GM23338 (cell line): ENCODE data around the gene SDHD. TPM values are rescaled to one million over a fixed set of nuclear protein-coding genes. Genes with fewer than 3 reads are reported as not detected.
A peak's percentile ranks its signal among the peaks of the same experiment; 100 is the strongest.

Source experiments
- ATAC-seq: fragments of 200-7000 bp; cut with Tn5 transposase; 3 replicates; pipeline ENCODE4 v1.9.1; 2020
- DNase-seq: peaks from one replicate; pipeline ENCODE4 v3.0.0-alpha.2; 2015; ENCODE audit warnings: low spot score
- H2AFZ ChIP-seq: fragments of 200-600 bp; sonication (generic); 2 replicates; pipeline ENCODE4 v1.8.0; 2016; ENCODE audit warnings: antibody characterized with exemption, mild to moderate bottlenecking, moderate library complexity
- H3F3A ChIP-seq: fragments of 200-600 bp; sonication (generic); replicated peaks from 2 replicates; pipeline ENCODE4 v1.8.0; 2017; ENCODE audit warnings: antibody characterized with exemption, mixed run types, low read depth
- H3K27ac ChIP-seq: fragments of 200-600 bp; sonication (generic); 2 replicates; pipeline ENCODE4 v1.6.1; 2016; ENCODE audit warnings: low read depth
- H3K27me3 ChIP-seq: fragments of 200-600 bp; sonication (generic); 2 replicates; pipeline ENCODE4 v1.8.0; 2016; ENCODE audit warnings: mild to moderate bottlenecking, mixed run types, moderate library complexity; ENCODE audit not compliant: insufficient read depth
- H3K36me3 ChIP-seq: fragments of 200-600 bp; sonication (generic); 2 replicates; pipeline ENCODE4 v1.8.0; 2016; ENCODE audit warnings: mild to moderate bottlenecking; ENCODE audit not compliant: insufficient read depth
- H3K4me1 ChIP-seq: fragments of 200-600 bp; sonication (generic); 2 replicates; pipeline ENCODE4 v1.8.0; 2016; ENCODE audit warnings: mild to moderate bottlenecking, moderate library complexity; ENCODE audit not compliant: insufficient read depth
- H3K4me2 ChIP-seq: fragments of 200-600 bp; sonication (generic); 2 replicates; pipeline ENCODE4 v1.7.1; 2017; ENCODE audit warnings: mixed run types
- H3K4me3 ChIP-seq: fragments of 200-600 bp; sonication (generic); 2 replicates; pipeline ENCODE4 v1.6.1; 2016; ENCODE audit warnings: mixed run types
- H3K79me2 ChIP-seq: fragments of 200-600 bp; sonication (generic); replicated peaks from 2 replicates; pipeline ENCODE4 v1.8.0; 2017; ENCODE audit warnings: mild to moderate bottlenecking; ENCODE audit not compliant: insufficient read depth
- H3K9me2 ChIP-seq: fragments of 200-600 bp; sonication (generic); 2 replicates; pipeline ENCODE4 v1.8.0; 2017; ENCODE audit not compliant: insufficient read depth
- H4K20me1 ChIP-seq: fragments of 200-600 bp; sonication (generic); replicated peaks from 2 replicates; pipeline ENCODE4 v1.8.0; 2017; ENCODE audit warnings: mild to moderate bottlenecking; ENCODE audit not compliant: insufficient read depth
- H3K27ac Mint-ChIP-seq: 2 replicates; pipeline ENCODE4 v1.8.0; 2020; ENCODE audit warnings: inconsistent platforms, mild to moderate bottlenecking, moderate library complexity, mixed read lengths
- H3K27me3 Mint-ChIP-seq: 3 replicates; pipeline ENCODE4 v1.8.0; 2022; ENCODE audit warnings: low read depth, mild to moderate bottlenecking, moderate library complexity, mixed read lengths, inconsistent platforms; ENCODE audit not compliant: insufficient read depth, poor library complexity
- H3K36me3 Mint-ChIP-seq: 3 replicates; pipeline ENCODE4 v1.8.0; 2021; ENCODE audit warnings: low read depth, mild to moderate bottlenecking, inconsistent platforms, moderate library complexity, mixed read lengths
- H3K4me1 Mint-ChIP-seq: 3 replicates; pipeline ENCODE4 v1.8.0; 2020; ENCODE audit warnings: mild to moderate bottlenecking, inconsistent platforms, mixed read lengths
- H3K4me3 Mint-ChIP-seq: 3 replicates; pipeline ENCODE4 v1.8.0; 2021; ENCODE audit warnings: moderate library complexity, mild to moderate bottlenecking, inconsistent platforms, mixed read lengths
- H3K9me3 Mint-ChIP-seq: 3 replicates; pipeline ENCODE4 v1.8.0; 2020; ENCODE audit warnings: moderate library complexity, mild to moderate bottlenecking, inconsistent platforms, mixed read lengths
- CREB1 ChIP-seq: fragments of 250-450 bp; sonication (Bioruptor Pico); IDR thresholded peaks from 2 replicates; pipeline ENCODE4 v1.5.0; 2020; ENCODE audit warnings: low read depth, mild to moderate bottlenecking, moderate library complexity
- ETS1 ChIP-seq: IDR thresholded peaks from 2 replicates; pipeline ENCODE4 v1.6.1; 2016; ENCODE audit warnings: antibody characterized with exemption
- EZH2 ChIP-seq: fragments of 200-600 bp; sonication (generic); IDR thresholded peaks from one replicate; pipeline ENCODE4 v1.8.0; 2017; ENCODE audit warnings: antibody characterized with exemption, mild to moderate bottlenecking, low read depth; ENCODE audit not compliant: unreplicated experiment
- EZH2phosphoT487 ChIP-seq: fragments of 200-600 bp; sonication (generic); IDR thresholded peaks from one replicate; pipeline ENCODE4 v1.8.1; 2018; ENCODE audit warnings: antibody characterized with exemption; ENCODE audit not compliant: unreplicated experiment
- JUNB ChIP-seq: IDR thresholded peaks from one replicate; pipeline ENCODE4 v1.6.1; 2016; ENCODE audit warnings: antibody characterized with exemption; ENCODE audit not compliant: unreplicated experiment
- NANOG ChIP-seq: IDR thresholded peaks from 2 replicates; pipeline ENCODE4 v1.6.1; 2016; ENCODE audit warnings: antibody characterized with exemption, borderline replicate concordance
- POLR2AphosphoS5 ChIP-seq: IDR thresholded peaks from 2 replicates; pipeline ENCODE4 v1.6.1; 2016; ENCODE audit warnings: antibody characterized with exemption, low read depth
- REST ChIP-seq: IDR thresholded peaks from one replicate; pipeline ENCODE4 v1.6.1; 2018; ENCODE audit warnings: antibody characterized with exemption; ENCODE audit not compliant: unreplicated experiment
- STAT1 ChIP-seq: IDR thresholded peaks from one replicate; pipeline ENCODE4 v1.6.1; 2016; ENCODE audit warnings: antibody characterized with exemption; ENCODE audit not compliant: unreplicated experiment
- ZNF114 ChIP-seq: fragments of 250-450 bp; sonication (Bioruptor Pico); IDR thresholded peaks from 2 replicates; pipeline ENCODE4 v1.5.0; 2020; ENCODE audit warnings: mild to moderate bottlenecking, moderate library complexity
- ZNF331 ChIP-seq: fragments of 250-450 bp; sonication (Bioruptor Pico); IDR thresholded peaks from 2 replicates; pipeline ENCODE4 v1.5.0; 2020; ENCODE audit warnings: low read depth, mild to moderate bottlenecking, moderate library complexity
- polyA plus RNA-seq: library from polyadenylated mRNA; unstranded; fragments of >200 nt; fragmentation: Nextera tagmentation; extraction: Ambion mirVana; gene quantifications from 2 replicates; pipeline ENCODE4 v1.2.1, GENCODE V29; 2016
- total RNA-seq: library from RNA; depleted of rRNA; stranded (reverse); fragments of >200 nt; shearing (Covaris generic); gene quantifications from 2 replicates; pipeline ENCODE4 v1.2.3, GENCODE V29; 2014
- TF ChIP-seq, protein P1 (sequence below), 2 experiments: fragments of 200-600 bp in 1 of 2; sonication (generic) in 1 of 2; conservative IDR thresholded peaks; 2 replicates each; pipeline versions ENCODE4 v1.5.1 to v1.6.1; 2016 to 2017; ENCODE audit warnings: antibody characterized with exemption in 2 of 2, low read depth in 2 of 2, mild to moderate bottlenecking in 2 of 2, moderate library complexity in 1 of 2

SDHD gene
- total and polyA plus RNA-seq, 2 experiments from 2014 or later, result 157 to 163 TPM

GRCh38 chr11:112129656-112130055, 43.0 kb downstream of the SDHD start:
- Histone ChIP-seq H3K9me2 (no peaks in the 10 kb centered on the region), H3K4me3 (no peak overlapping the region), H2AFZ (no peak overlapping the region), H3K36me3 (no peaks in the 10 kb centered on the region), H4K20me1 (no peaks in the 10 kb centered on the region), H3K4me1 (no peaks in the 10 kb centered on the region), H3F3A (no peaks in the 10 kb centered on the region), H3K27ac (no peak overlapping the region), H3K79me2 (no peaks in the 10 kb centered on the region), H3K4me2 (no peak overlapping the region), H3K27me3 (no peaks in the 10 kb centered on the region)
- H3K27ac Mint-ChIP-seq, result no peak overlapping the region
- H3K27me3 Mint-ChIP-seq, result peaks cover 1% of the 10 kb centered on the region
- H3K4me1 Mint-ChIP-seq, result no peaks in the 10 kb centered on the region; the same call in 1 of the 3 replicates
- no peak for TF ChIP-seq EZH2
- TF ChIP-seq ZNF114 (CRISPR knock-in tag), result no peak
- TF ChIP-seq EZH2phosphoT487, result no peak
- TF ChIP-seq CREB1 (CRISPR knock-in tag), result no peak
- TF ChIP-seq NANOG, result no peak
- TF ChIP-seq ETS1, result no peak
- TF ChIP-seq, protein P1, sequence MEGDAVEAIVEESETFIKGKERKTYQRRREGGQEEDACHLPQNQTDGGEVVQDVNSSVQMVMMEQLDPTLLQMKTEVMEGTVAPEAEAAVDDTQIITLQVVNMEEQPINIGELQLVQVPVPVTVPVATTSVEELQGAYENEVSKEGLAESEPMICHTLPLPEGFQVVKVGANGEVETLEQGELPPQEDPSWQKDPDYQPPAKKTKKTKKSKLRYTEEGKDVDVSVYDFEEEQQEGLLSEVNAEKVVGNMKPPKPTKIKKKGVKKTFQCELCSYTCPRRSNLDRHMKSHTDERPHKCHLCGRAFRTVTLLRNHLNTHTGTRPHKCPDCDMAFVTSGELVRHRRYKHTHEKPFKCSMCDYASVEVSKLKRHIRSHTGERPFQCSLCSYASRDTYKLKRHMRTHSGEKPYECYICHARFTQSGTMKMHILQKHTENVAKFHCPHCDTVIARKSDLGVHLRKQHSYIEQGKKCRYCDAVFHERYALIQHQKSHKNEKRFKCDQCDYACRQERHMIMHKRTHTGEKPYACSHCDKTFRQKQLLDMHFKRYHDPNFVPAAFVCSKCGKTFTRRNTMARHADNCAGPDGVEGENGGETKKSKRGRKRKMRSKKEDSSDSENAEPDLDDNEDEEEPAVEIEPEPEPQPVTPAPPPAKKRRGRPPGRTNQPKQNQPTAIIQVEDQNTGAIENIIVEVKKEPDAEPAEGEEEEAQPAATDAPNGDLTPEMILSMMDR (conservative IDR thresholded peaks at IDR 0.05; ENCODE audit: low read depth in 2 of 2), result no peak
- no peak for TF ChIP-seq ZNF331 (CRISPR knock-in tag)
- H3K36me3 Mint-ChIP-seq, result no peaks in the 10 kb centered on the region
- DNase-seq (no peak), ATAC-seq (no peak)
- H3K4me3 Mint-ChIP-seq, result no peak overlapping the region
- H3K9me3 Mint-ChIP-seq, result no peaks in the 10 kb centered on the region

- Histone ChIP-seq H3F3A (no peaks in the 10 kb centered on the region), H3K9me2 (no peaks in the 10 kb centered on the region), H3K27ac (no peak overlapping the region), H2AFZ (no peak overlapping the region), H4K20me1 (no peaks in the 10 kb centered on the region), H3K79me2 (no peaks in the 10 kb centered on the region), H3K4me3 (no peak overlapping the region), H3K4me2 (no peak overlapping the region), H3K4me1 (no peaks in the 10 kb centered on the region), H3K36me3 (no peaks in the 10 kb centered on the region), H3K27me3 (no peaks in the 10 kb centered on the region)
- DNase-seq (peak; percentile 29), ATAC-seq (no peak)
- Mint-ChIP-seq H3K27me3 (peaks cover 1% of the 10 kb centered on the region), H3K4me3 (no peak overlapping the region), H3K9me3 (no peaks in the 10 kb centered on the region), H3K4me1 (no peaks in the 10 kb centered on the region; the same call in 1 of the 3 replicates), H3K36me3 (no peaks in the 10 kb centered on the region), H3K27ac (no peak overlapping the region)
- no peak for TF ChIP-seq JUNB
- no peak for TF ChIP-seq POLR2AphosphoS5
- no peak for TF ChIP-seq REST
- no peak for TF ChIP-seq ZNF114 (CRISPR knock-in tag)
- TF ChIP-seq STAT1, result no peak
- TF ChIP-seq NANOG, result no peak
- no peak for TF ChIP-seq ZNF331 (CRISPR knock-in tag)
- TF ChIP-seq, protein P1 (conservative IDR thresholded peaks at IDR 0.05; ENCODE audit: low read depth in 2 of 2), result no peak
- TF ChIP-seq CREB1 (CRISPR knock-in tag), result no peak
- no peak for TF ChIP-seq EZH2
Observed at GRCh38 chr11:112132737-112133136, 46.1 kb downstream of the SDHD start.
